Liver (tissue), 9 donors: ENCODE data around the gene CMIP. TPM values are rescaled to one million over a fixed set of nuclear protein-coding genes. Genes with fewer than 3 reads are reported as not detected.

Experiments
- DNase-seq: peaks from one replicate; pipeline ENCODE4 v3.0.0-alpha.2; 2017; ENCODE audit warnings: low spot score
- H3K27ac ChIP-seq, 2 donors: one replicate each; pipeline ENCODE4 v1.7.0; 2013; ENCODE audit warnings: inconsistent platforms in 2 of 2, low read length in 2 of 2, control low read depth in 1 of 2, low read depth in 1 of 2, mild to moderate bottlenecking in 1 of 2
- H3K27me3 ChIP-seq, 4 donors: one replicate each; pipeline versions ENCODE4 v1.6.1 to v1.7.0; 2013; ENCODE audit warnings: low read length in 3 of 4, inconsistent platforms in 1 of 4, mild to moderate bottlenecking in 1 of 4, moderate library complexity in 1 of 4; ENCODE audit not compliant: control insufficient read depth in 4 of 4, insufficient read depth in 4 of 4
- H3K36me3 ChIP-seq, 4 donors: one replicate each; pipeline versions ENCODE4 v1.6.1 to v1.7.0; 2013; ENCODE audit warnings: low read length in 3 of 4, mild to moderate bottlenecking in 3 of 4, low read depth in 1 of 4, moderate library complexity in 1 of 4; ENCODE audit not compliant: control insufficient read depth in 4 of 4, insufficient read depth in 3 of 4
- H3K4me1 ChIP-seq, 4 donors: one replicate each; pipeline versions ENCODE4 v1.6.1 to v1.7.0; 2013; ENCODE audit warnings: low read length in 3 of 4, mild to moderate bottlenecking in 3 of 4, moderate library complexity in 1 of 4; ENCODE audit not compliant: control insufficient read depth in 4 of 4, insufficient read depth in 4 of 4
- H3K4me3 ChIP-seq, 3 donors: one replicate each; pipeline versions ENCODE4 v1.6.1 to v1.7.0; 2013; ENCODE audit warnings: low read length in 3 of 3, control low read depth in 1 of 3, low read depth in 1 of 3, mild to moderate bottlenecking in 1 of 3
- H3K9ac ChIP-seq, 2 donors: one replicate each; pipeline ENCODE4 v1.7.0; 2013; ENCODE audit warnings: low read length in 2 of 2, mild to moderate bottlenecking in 2 of 2, moderate library complexity in 2 of 2, control low read depth in 1 of 2, low read depth in 1 of 2
- H3K9me3 ChIP-seq, 4 donors: one replicate each; pipeline versions ENCODE4 v1.6.1 to v1.7.0; 2013; ENCODE audit warnings: low read length in 3 of 4; ENCODE audit not compliant: control insufficient read depth in 4 of 4
- ATF3 ChIP-seq: IDR thresholded peaks from 2 replicates; pipeline ENCODE4 v1.6.1; 2016; ENCODE audit warnings: antibody characterized with exemption
- CTCF ChIP-seq: fragments of 150-350 bp; IDR thresholded peaks from 2 replicates; pipeline ENCODE4 v1.5.1; 2017; ENCODE audit warnings: improper control_type of control experiment, low read depth, low read length; ENCODE audit not compliant: missing input control
- EGR1 ChIP-seq, 2 donors: IDR thresholded peaks; 2 replicates each; pipeline ENCODE4 v1.6.1; 2016 to 2018; ENCODE audit warnings: antibody characterized with exemption in 2 of 2, low read depth in 2 of 2
- FOXA1 ChIP-seq: IDR thresholded peaks from 2 replicates; pipeline ENCODE4 v1.6.1; 2016; ENCODE audit warnings: antibody characterized with exemption
- GABPA ChIP-seq, 2 donors: IDR thresholded peaks in 1 of 2; conservative IDR thresholded peaks in 1 of 2; 2 replicates each; pipeline ENCODE4 v1.6.1; 2016; ENCODE audit warnings: antibody characterized with exemption in 2 of 2, mild to moderate bottlenecking in 1 of 2, moderate library complexity in 1 of 2
- HNF4A ChIP-seq, 2 donors: conservative IDR thresholded peaks; 2 replicates each; pipeline ENCODE4 v1.6.1; 2016; ENCODE audit warnings: antibody characterized with exemption in 2 of 2, mild to moderate bottlenecking in 2 of 2
- HNF4G ChIP-seq: IDR thresholded peaks from 2 replicates; pipeline ENCODE4 v1.6.1; 2016; ENCODE audit warnings: antibody characterized with exemption
- JUND ChIP-seq, 2 donors: IDR thresholded peaks; 2 replicates each; pipeline ENCODE4 v1.6.1; 2016; ENCODE audit warnings: antibody characterized with exemption in 2 of 2
- NR2F2 ChIP-seq: IDR thresholded peaks from 2 replicates; pipeline ENCODE4 v1.6.1; 2016; ENCODE audit warnings: antibody characterized with exemption
- RAD21 ChIP-seq, 2 donors: IDR thresholded peaks; 2 replicates each; pipeline ENCODE4 v1.6.1; 2016; ENCODE audit warnings: antibody characterized with exemption in 2 of 2, mild to moderate bottlenecking in 2 of 2
- REST ChIP-seq: IDR thresholded peaks from 2 replicates; pipeline ENCODE4 v1.6.1; 2016; ENCODE audit warnings: antibody characterized with exemption, mild to moderate bottlenecking
- RXRA ChIP-seq, 2 donors: IDR thresholded peaks; 2 replicates each; pipeline ENCODE4 v1.6.1; 2017 to 2018; ENCODE audit warnings: antibody characterized with exemption in 2 of 2, mild to moderate bottlenecking in 1 of 2
- SP1 ChIP-seq: IDR thresholded peaks from 2 replicates; pipeline ENCODE4 v1.6.1; 2018; ENCODE audit warnings: antibody characterized with exemption, mild to moderate bottlenecking
- TAF1 ChIP-seq: conservative IDR thresholded peaks from 2 replicates; pipeline ENCODE4 v1.6.1; 2016; ENCODE audit warnings: antibody characterized with exemption, mild to moderate bottlenecking
- YY1 ChIP-seq: IDR thresholded peaks from 2 replicates; pipeline ENCODE4 v1.6.1; 2016; ENCODE audit warnings: antibody characterized with exemption, mild to moderate bottlenecking
- ZBTB33 ChIP-seq: IDR thresholded peaks from 2 replicates; pipeline ENCODE4 v1.6.1; 2016; ENCODE audit warnings: antibody characterized with exemption
- WGBS: extraction: QIAGEN DNeasy Blood & Tissue Kit; methylation state at CpG from one replicate; pipeline ENCODE4 v1.1.7; 2013; 5-methylcytosine and 5-hydroxymethylcytosine counted together
- polyA plus RNA-seq, 2 donors: library from polyadenylated mRNA; stranded (reverse) in 1 of 2; unstranded in 1 of 2; fragments of 200-250 nt in 1 of 2; fragments of >200 nt in 1 of 2; fragmentation: Nextera tagmentation in 1 of 2; extraction: Ambion mirVana in 1 of 2; gene quantifications; one replicate each; pipeline versions ENCODE4 v1.2.1 to v1.2.3, GENCODE V29; 2013 to 2015
- total RNA-seq, 2 donors: library from RNA; depleted of rRNA; stranded (reverse); fragments of >200 nt; gene quantifications; one replicate each; pipeline ENCODE4 v1.2.3, GENCODE V29; 2014
- donor health status: healthy.
- donor health status: healthy.
- donor health status: healthy.
- donor health status: healthy.
- donor health status: healthy.

The CMIP gene
- total and polyA plus RNA-seq, 4 donors = 1.7 to 15.6 (median 10.1) TPM

- Histone ChIP-seq H3K4me3 (no peak overlapping the region), H3K9ac (no peak overlapping the region), H3K4me1 (peaks cover 0 to 17% (median 7%) of the 10 kb centered on the region in 4 donors), H3K9me3 (no peaks in the 10 kb centered on the region), H3K36me3 (no peaks in the 10 kb centered on the region), H3K27ac (no peak overlapping the region), H3K27me3 (no peaks in the 10 kb centered on the region)
- DNase-seq = no peak
- 95% methylated on average over 6 of the region's 6 CpGs for WGBS
- TF ChIP-seq TAF1 = no peak
- TF ChIP-seq NR2F2 = no peak
- no peak for TF ChIP-seq FOXA1
- no peak for TF ChIP-seq CTCF
- TF ChIP-seq GABPA (IDR thresholded peaks at IDR 0.05 in 1 of 2, conservative IDR thresholded peaks at IDR 0.05 in 1 of 2) = no peak
- no peak for TF ChIP-seq REST
- TF ChIP-seq ZBTB33 = no peak
- TF ChIP-seq HNF4A (conservative IDR thresholded peaks at IDR 0.05) = no peak
- TF ChIP-seq JUND (IDR thresholded peaks at IDR 0.05) = no peak
- no peak for TF ChIP-seq ATF3
- TF ChIP-seq YY1 = no peak
These were observed 290.2 kb downstream of the CMIP start for GRCh38 chr16:81734632-81735434.

GRCh38 chr16:81737885-81738536 lies 293.4 kb downstream of the CMIP start:
- Histone ChIP-seq H3K27me3 (no peaks in the 10 kb centered on the region), H3K4me3 (peak overlapping the region in 1 of 3 donors; percentile 49), H3K27ac (no peak overlapping the region), H3K36me3 (no peaks in the 10 kb centered on the region), H3K9me3 (no peaks in the 10 kb centered on the region), H3K9ac (peak overlapping the region in 1 of 2 donors; percentile 56), H3K4me1 (peaks cover 0 to 8% (median 4%) of the 10 kb centered on the region in 4 donors)
- 7% methylated on average over 22 of the region's 22 CpGs for WGBS
- peak; percentile 82 for DNase-seq
- TF ChIP-seq RXRA (IDR thresholded peaks at IDR 0.05) = peak; percentile 18 to 24
- TF ChIP-seq SP1 = peak; percentile 17
- TF ChIP-seq RAD21 (IDR thresholded peaks at IDR 0.05) = peak; percentile 93 to 95
- TF ChIP-seq EGR1 (IDR thresholded peaks at IDR 0.05; ENCODE audit: low read depth in 2 of 2) = no peak
- TF ChIP-seq HNF4G = no peak
- TF ChIP-seq HNF4A (conservative IDR thresholded peaks at IDR 0.05) = peak; percentile 21 to 29
- no peak for TF ChIP-seq GABPA (IDR thresholded peaks at IDR 0.05 in 1 of 2, conservative IDR thresholded peaks at IDR 0.05 in 1 of 2)
- peak; percentile 80 for TF ChIP-seq CTCF
